ENCODE measurements around the gene VAPB.
"Not testable (repeated sequence)": the region's sequence is repeated elsewhere in the genome, so short reads cannot be mapped to it uniquely, and the experiment has no call there.

Gene VAPB

GRCh38 chr20:58408603-58409246, 19.7 kb downstream of the VAPB start:
- Histone ChIP-seq H3K36me3 (ENCODE audit: insufficient read depth, low read length) (no peaks in the 10 kb centered on the region), H3K9me3 (replicated peaks; ENCODE audit: low read length) (no peaks in the 10 kb centered on the region), H3K27me3 (ENCODE audit: control insufficient read depth, insufficient read depth, low read length) (no peaks in the 10 kb centered on the region), H3K4me1 (ENCODE audit: control insufficient read depth, insufficient read depth, low read length) (peaks cover 32% of the 10 kb centered on the region), H3K4me2 (ENCODE audit: low read length) (no peak overlapping the region), H3K9ac (ENCODE audit: low read depth, low read length) (no peak overlapping the region), H3K4me3 (ENCODE audit: low read length) (no peak overlapping the region)

- not testable (repeated sequence) for H3K9ac ChIP-seq (ENCODE audit: low read depth, low read length); H3K4me1 ChIP-seq (ENCODE audit: control insufficient read depth, insufficient read depth, low read length); H3K9me3 ChIP-seq (replicated peaks; ENCODE audit: low read length); H3K27me3 ChIP-seq (ENCODE audit: control insufficient read depth, insufficient read depth, low read length); H3K4me2 ChIP-seq (ENCODE audit: low read length); H3K4me3 ChIP-seq (ENCODE audit: low read length)
- H3K36me3 ChIP-seq (ENCODE audit: insufficient read depth, low read length), result peaks cover 13% of the 10 kb centered on the region
Observed at GRCh38 chr20:58414216-58414615, 25.2 kb downstream of the VAPB start.

GRCh38 chr20:58414786-58415185, 25.8 kb downstream of the VAPB start:
- H3K4me2 ChIP-seq (ENCODE audit: low read length); H3K4me3 ChIP-seq (ENCODE audit: low read length); H3K27me3 ChIP-seq (ENCODE audit: control insufficient read depth, insufficient read depth, low read length); H3K9me3 ChIP-seq (replicated peaks; ENCODE audit: low read length); H3K9ac ChIP-seq (ENCODE audit: low read depth, low read length); H3K4me1 ChIP-seq (ENCODE audit: control insufficient read depth, insufficient read depth, low read length): not testable (repeated sequence)
- H3K36me3 ChIP-seq (ENCODE audit: insufficient read depth, low read length), result peaks cover 17% of the 10 kb centered on the region

GRCh38 chr20:58416057-58416456, 27.0 kb downstream of the VAPB start:
- Histone ChIP-seq H3K4me2 (ENCODE audit: low read length) (no peak overlapping the region), H3K4me3 (ENCODE audit: low read length) (no peak overlapping the region), H3K27me3 (ENCODE audit: control insufficient read depth, insufficient read depth, low read length) (no peaks in the 10 kb centered on the region), H3K36me3 (ENCODE audit: insufficient read depth, low read length) (peaks cover 17% of the 10 kb centered on the region), H3K9ac (ENCODE audit: low read depth, low read length) (no peak overlapping the region), H3K4me1 (ENCODE audit: control insufficient read depth, insufficient read depth, low read length) (peaks cover 9% of the 10 kb centered on the region), H3K9me3 (replicated peaks; ENCODE audit: low read length) (no peaks in the 10 kb centered on the region)

- Histone ChIP-seq H3K27me3 (ENCODE audit: control insufficient read depth, insufficient read depth, low read length) (no peaks in the 10 kb centered on the region), H3K9me3 (replicated peaks; ENCODE audit: low read length) (no peaks in the 10 kb centered on the region), H3K4me3 (ENCODE audit: low read length) (no peak overlapping the region), H3K4me1 (ENCODE audit: control insufficient read depth, insufficient read depth, low read length) (peaks cover 10% of the 10 kb centered on the region), H3K4me2 (ENCODE audit: low read length) (no peak overlapping the region), H3K9ac (ENCODE audit: low read depth, low read length) (no peak overlapping the region), H3K36me3 (ENCODE audit: insufficient read depth, low read length) (peaks cover 22% of the 10 kb centered on the region)
Observed at GRCh38 chr20:58416835-58417234, 27.8 kb downstream of the VAPB start.

GRCh38 chr20:58417438-58417837, 28.4 kb downstream of the VAPB start:
- Histone ChIP-seq H3K4me3 (ENCODE audit: low read length) (no peak overlapping the region), H3K4me1 (ENCODE audit: control insufficient read depth, insufficient read depth, low read length) (peaks cover 10% of the 10 kb centered on the region), H3K9me3 (replicated peaks; ENCODE audit: low read length) (no peaks in the 10 kb centered on the region), H3K36me3 (ENCODE audit: insufficient read depth, low read length) (peaks cover 24% of the 10 kb centered on the region), H3K4me2 (ENCODE audit: low read length) (no peak overlapping the region), H3K27me3 (ENCODE audit: control insufficient read depth, insufficient read depth, low read length) (no peaks in the 10 kb centered on the region), H3K9ac (ENCODE audit: low read depth, low read length) (no peak overlapping the region)

GRCh38 chr20:58418949-58419748, 30.1 kb downstream of the VAPB start:
- no peak overlapping the region for H3K4me2 ChIP-seq (ENCODE audit: low read length)
- no peak overlapping the region for H3K9ac ChIP-seq (ENCODE audit: low read depth, low read length)
- H3K4me1 ChIP-seq (ENCODE audit: control insufficient read depth, insufficient read depth, low read length), result peaks cover 10% of the 10 kb centered on the region
- H3K4me3 ChIP-seq (ENCODE audit: low read length), result no peak overlapping the region
- no peaks in the 10 kb centered on the region for H3K27me3 ChIP-seq (ENCODE audit: control insufficient read depth, insufficient read depth, low read length)
- peaks cover 27% of the 10 kb centered on the region for H3K36me3 ChIP-seq (ENCODE audit: insufficient read depth, low read length)
- no peaks in the 10 kb centered on the region for H3K9me3 ChIP-seq (replicated peaks; ENCODE audit: low read length)

- Histone ChIP-seq H3K4me1 (ENCODE audit: control insufficient read depth, insufficient read depth, low read length) (peaks cover 10% of the 10 kb centered on the region), H3K36me3 (ENCODE audit: insufficient read depth, low read length) (peaks cover 29% of the 10 kb centered on the region), H3K27me3 (ENCODE audit: control insufficient read depth, insufficient read depth, low read length) (no peaks in the 10 kb centered on the region), H3K9ac (ENCODE audit: low read depth, low read length) (no peak overlapping the region), H3K9me3 (replicated peaks; ENCODE audit: low read length) (no peaks in the 10 kb centered on the region), H3K4me3 (ENCODE audit: low read length) (no peak overlapping the region), H3K4me2 (ENCODE audit: low read length) (no peak overlapping the region)
Observed at GRCh38 chr20:58420798-58421496, 31.9 kb downstream of the VAPB start.

- Histone ChIP-seq H3K4me2 (ENCODE audit: low read length) (no peak overlapping the region), H3K9me3 (replicated peaks; ENCODE audit: low read length) (no peaks in the 10 kb centered on the region), H3K4me3 (ENCODE audit: low read length) (no peak overlapping the region), H3K4me1 (ENCODE audit: control insufficient read depth, insufficient read depth, low read length) (peaks cover 10% of the 10 kb centered on the region), H3K27me3 (ENCODE audit: control insufficient read depth, insufficient read depth, low read length) (no peaks in the 10 kb centered on the region), H3K36me3 (ENCODE audit: insufficient read depth, low read length) (peaks cover 28% of the 10 kb centered on the region), H3K9ac (ENCODE audit: low read depth, low read length) (no peak overlapping the region)
Observed at GRCh38 chr20:58421497-58421850, 32.4 kb downstream of the VAPB start.

- Histone ChIP-seq H3K36me3 (ENCODE audit: insufficient read depth, low read length) (peaks cover 21% of the 10 kb centered on the region), H3K27me3 (ENCODE audit: control insufficient read depth, insufficient read depth, low read length) (no peaks in the 10 kb centered on the region), H3K4me1 (ENCODE audit: control insufficient read depth, insufficient read depth, low read length) (peaks cover 10% of the 10 kb centered on the region)
Observed at GRCh38 chr20:58424218-58424969, 35.4 kb downstream of the VAPB start.

GRCh38 chr20:58427571-58427970, 38.5 kb downstream of the VAPB start:
- H3K9me3 ChIP-seq (replicated peaks; ENCODE audit: low read length); H3K4me2 ChIP-seq (ENCODE audit: low read length); H3K4me3 ChIP-seq (ENCODE audit: low read length); H3K9ac ChIP-seq (ENCODE audit: low read depth, low read length); H3K4me1 ChIP-seq (ENCODE audit: control insufficient read depth, insufficient read depth, low read length); H3K27me3 ChIP-seq (ENCODE audit: control insufficient read depth, insufficient read depth, low read length): not testable (repeated sequence)
- peaks cover 15% of the 10 kb centered on the region for H3K36me3 ChIP-seq (ENCODE audit: insufficient read depth, low read length)

More at GRCh38 chr20:58424218-58424969, 35.4 kb downstream of the VAPB start:
- Histone ChIP-seq H3K4me3 (ENCODE audit: low read length) (no peak overlapping the region), H3K9me3 (replicated peaks; ENCODE audit: low read length) (no peaks in the 10 kb centered on the region), H3K9ac (ENCODE audit: low read depth, low read length) (no peak overlapping the region), H3K4me2 (ENCODE audit: low read length) (no peak overlapping the region)

Measured in skeletal muscle satellite cell (primary cell).